Mucosa of descending colon (tissue), 3 donors: ENCODE measurements around the gene PDE8A. TPM values are rescaled to one million over a fixed set of nuclear protein-coding genes. Genes with fewer than 3 reads are reported as not detected.

Source experiments
- ATAC-seq: fragments of 200-7000 bp; cut with Tn5 transposase; one replicate; pipeline ENCODE4 v1.9.1; 2020; ENCODE audit warnings: mild to moderate bottlenecking, moderate library complexity
- DNase-seq, 3 donors: peaks; one replicate each; pipeline ENCODE4 v3.0.0-alpha.2; 2020
- H3K36me3 ChIP-seq: fragments of 200-600 bp; one replicate; pipeline ENCODE4 v1.8.0; 2021; ENCODE audit warnings: low read depth, mild to moderate bottlenecking
- H3K4me1 ChIP-seq: fragments of 200-600 bp; one replicate; pipeline ENCODE4 v1.8.0; 2021; ENCODE audit warnings: low read depth, mild to moderate bottlenecking
- H3K4me3 ChIP-seq: fragments of 200-600 bp; one replicate; pipeline ENCODE4 v1.8.0; 2021; ENCODE audit warnings: mild to moderate bottlenecking
- H3K9me3 ChIP-seq: fragments of 200-600 bp; one replicate; pipeline ENCODE4 v1.8.0; 2021; ENCODE audit warnings: mild to moderate bottlenecking
- intact Hi-C, 2 donors: fragments of 100-400 bp; cut with DNase I in 1 of 2; cut with micrococcal nuclease in 1 of 2; formaldehyde crosslinking; loops; one replicate each; pipeline versions ENCODE4 v1.11.0 to v1.11.1; 2022; cut with DNase I, micrococcal nuclease
- total RNA-seq, 3 donors: library from RNA; stranded (reverse); fragmentation: NEBNext Ultra II Directional in 2 of 3; extraction: Animal tissue kit (Norgen Biotek cat#: 25700) in 2 of 3; gene quantifications; one replicate each; pipeline versions ENCODE4 v1.2.1 to v1.2.4, GENCODE V29; 2021 to 2023
- TF ChIP-seq, protein P1 (sequence below): fragments of 200-600 bp; IDR thresholded peaks from one replicate; pipeline ENCODE4 v1.8.0; 2022; ENCODE audit warnings: antibody characterized with exemption, mild to moderate bottlenecking
- donor health status: DM: no; HTN: no; CAD: no; lungs with moderate emphysema.
- donor health status: DM: no; HTN: no; CAD: no.
- donor health status: DM: no; HTN: yes; CAD: no.

PDE8A gene
- total RNA-seq, 3 donors from 2014 or later = 79.7 to 117 (median 98.3) TPM

DNA sequence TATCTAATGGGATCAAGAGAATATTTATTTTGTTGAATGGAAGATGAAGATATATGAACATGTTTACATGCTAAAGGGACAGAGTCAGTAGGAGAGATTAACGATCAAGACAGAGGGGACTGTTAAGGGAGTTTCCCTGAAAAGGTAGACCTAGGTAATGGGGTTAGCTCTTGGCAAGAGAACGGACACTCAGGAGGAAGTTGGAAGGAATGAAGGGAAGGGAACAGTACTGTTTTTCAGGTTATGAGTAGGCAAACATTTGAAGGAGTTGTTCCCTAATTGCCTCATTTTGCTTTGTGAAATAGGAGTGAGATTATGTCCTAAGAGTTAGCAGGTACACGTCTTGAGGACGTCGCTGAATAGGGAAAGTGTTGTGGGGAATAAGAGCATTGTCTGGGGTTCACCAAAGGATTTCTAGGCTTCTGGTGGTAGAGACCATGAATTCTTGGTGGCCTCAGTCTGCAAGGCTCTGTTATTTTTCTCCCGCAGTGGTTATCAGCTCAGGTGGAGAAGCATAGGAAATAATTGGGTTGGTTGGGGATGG lies 41.3 kb downstream of the PDE8A start:
- no peak overlapping the region for H3K4me3 ChIP-seq
- TF ChIP-seq, protein P1, sequence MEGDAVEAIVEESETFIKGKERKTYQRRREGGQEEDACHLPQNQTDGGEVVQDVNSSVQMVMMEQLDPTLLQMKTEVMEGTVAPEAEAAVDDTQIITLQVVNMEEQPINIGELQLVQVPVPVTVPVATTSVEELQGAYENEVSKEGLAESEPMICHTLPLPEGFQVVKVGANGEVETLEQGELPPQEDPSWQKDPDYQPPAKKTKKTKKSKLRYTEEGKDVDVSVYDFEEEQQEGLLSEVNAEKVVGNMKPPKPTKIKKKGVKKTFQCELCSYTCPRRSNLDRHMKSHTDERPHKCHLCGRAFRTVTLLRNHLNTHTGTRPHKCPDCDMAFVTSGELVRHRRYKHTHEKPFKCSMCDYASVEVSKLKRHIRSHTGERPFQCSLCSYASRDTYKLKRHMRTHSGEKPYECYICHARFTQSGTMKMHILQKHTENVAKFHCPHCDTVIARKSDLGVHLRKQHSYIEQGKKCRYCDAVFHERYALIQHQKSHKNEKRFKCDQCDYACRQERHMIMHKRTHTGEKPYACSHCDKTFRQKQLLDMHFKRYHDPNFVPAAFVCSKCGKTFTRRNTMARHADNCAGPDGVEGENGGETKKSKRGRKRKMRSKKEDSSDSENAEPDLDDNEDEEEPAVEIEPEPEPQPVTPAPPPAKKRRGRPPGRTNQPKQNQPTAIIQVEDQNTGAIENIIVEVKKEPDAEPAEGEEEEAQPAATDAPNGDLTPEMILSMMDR = no peak
- peaks cover 32% of the 10 kb centered on the region for H3K4me1 ChIP-seq
- DNase-seq (no peak), ATAC-seq (peak; percentile 56)
- H3K9me3 ChIP-seq = no peaks in the 10 kb centered on the region
- no peaks in the 10 kb centered on the region for H3K36me3 ChIP-seq
- intact Hi-C loops = no loop called here

DNA sequence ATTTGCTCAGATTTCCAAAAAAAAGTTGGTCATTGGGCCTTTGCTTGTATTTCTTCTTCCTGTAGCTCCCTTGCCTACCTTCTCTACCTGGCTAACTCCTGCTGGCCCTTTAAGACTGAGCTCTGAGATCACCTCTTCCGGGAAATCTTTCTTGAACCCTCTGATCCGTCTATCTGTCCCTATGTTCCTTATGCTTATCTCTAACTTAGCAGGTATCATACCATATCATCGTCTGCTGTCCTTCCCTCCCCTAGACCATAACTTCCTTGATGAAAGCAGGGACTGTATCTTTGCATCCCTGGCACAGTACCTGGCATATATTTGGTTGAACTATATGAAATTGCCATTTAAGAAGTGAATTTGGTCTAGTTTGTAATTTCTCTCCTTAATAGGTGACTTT lies 42.3 kb downstream of the PDE8A start:
- Histone ChIP-seq H3K4me1 (peaks cover 32% of the 10 kb centered on the region), H3K9me3 (no peaks in the 10 kb centered on the region), H3K4me3 (no peak overlapping the region), H3K36me3 (no peaks in the 10 kb centered on the region)
- intact Hi-C loops = no loop called here
- peak; percentile 67 for ATAC-seq
- no peak for DNase-seq
- TF ChIP-seq, protein P1 = no peak

DNA sequence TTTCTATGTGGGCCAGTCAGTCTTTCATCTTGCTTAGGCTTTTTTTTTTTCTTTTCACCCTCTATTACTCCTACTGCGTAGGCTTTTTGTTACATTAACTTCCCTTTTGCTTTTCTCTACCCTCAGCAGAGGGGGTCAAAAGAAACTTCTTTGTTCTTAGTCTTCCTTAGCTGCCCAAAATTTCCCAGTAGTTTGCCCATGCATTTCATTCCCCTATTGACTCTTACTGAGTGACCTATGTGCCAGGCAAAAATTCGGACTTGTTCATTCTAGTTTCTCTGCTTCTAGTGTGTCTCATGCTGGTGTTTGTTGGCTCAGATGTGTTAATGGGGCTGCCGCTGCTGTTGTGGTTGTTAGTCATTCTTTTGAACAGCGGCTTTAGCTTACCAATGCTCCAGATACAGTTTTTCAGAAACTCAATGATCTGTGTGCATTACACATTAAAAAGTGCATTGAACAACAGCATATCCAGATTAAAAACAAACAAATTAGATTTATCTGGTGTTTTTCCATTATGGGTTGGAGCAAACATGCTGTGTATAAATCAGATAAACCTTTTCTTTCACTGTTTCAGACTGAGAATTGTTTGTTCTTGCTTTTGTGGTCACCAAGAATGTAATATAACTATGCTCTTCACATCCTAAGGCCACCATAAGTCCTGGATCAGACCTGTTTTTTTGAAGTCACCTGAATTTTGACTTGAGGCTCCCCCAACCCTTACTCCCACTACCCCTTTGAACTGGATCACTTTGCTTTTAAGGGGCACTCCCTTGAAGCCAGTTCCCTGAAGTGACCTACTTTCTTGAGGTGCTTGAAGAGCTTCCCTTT lies 43.1 kb downstream of the PDE8A start:
- intact Hi-C loops = no loop called here

DNA sequence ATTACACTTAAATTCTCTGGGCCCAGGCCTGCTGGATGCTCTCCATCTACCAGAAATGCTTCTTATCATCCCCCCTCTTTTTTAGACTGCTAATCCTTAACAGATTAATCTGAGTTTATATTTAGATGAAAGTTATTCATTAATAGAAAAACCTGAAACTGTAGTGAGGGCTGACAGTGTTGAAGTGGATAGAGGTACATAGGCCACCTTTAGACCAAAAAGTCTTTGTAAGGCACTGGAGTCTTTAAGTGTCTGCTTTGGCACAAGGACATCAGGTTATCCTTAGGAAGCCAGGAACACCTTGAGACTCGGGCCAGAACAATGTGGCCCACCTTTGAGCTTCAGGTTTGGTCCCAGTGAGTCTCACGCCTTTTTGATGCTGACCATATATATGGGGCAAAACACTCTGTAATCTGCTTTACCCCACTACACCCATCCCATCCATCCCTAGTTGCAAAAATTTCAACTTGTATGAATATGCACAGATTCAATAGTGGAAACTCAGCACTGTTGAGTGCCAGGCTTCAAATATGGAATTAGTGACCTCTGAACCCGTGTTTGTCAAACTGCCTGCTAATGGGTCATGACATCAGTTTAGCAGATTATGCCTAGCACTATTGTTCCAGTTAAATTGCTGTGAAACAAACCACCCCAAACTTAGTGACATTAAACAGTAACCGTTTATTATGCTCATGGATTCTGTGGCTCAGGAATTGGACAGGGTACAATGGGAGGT lies 44.0 kb downstream of the PDE8A start:
- peak; percentile 49 for ATAC-seq
- Histone ChIP-seq H3K4me1 (peaks cover 49% of the 10 kb centered on the region), H3K4me3 (no peak overlapping the region), H3K36me3 (no peaks in the 10 kb centered on the region), H3K9me3 (no peaks in the 10 kb centered on the region)
- TF ChIP-seq, protein P1 = no peak
- no peak for DNase-seq
- intact Hi-C loops = no loop called here

More for the DNA sequence above, 43.1 kb downstream of the PDE8A start:
- Histone ChIP-seq H3K4me3 (no peak overlapping the region), H3K4me1 (peaks cover 39% of the 10 kb centered on the region), H3K9me3 (no peaks in the 10 kb centered on the region), H3K36me3 (no peaks in the 10 kb centered on the region)
- ATAC-seq = peak; percentile 31
- TF ChIP-seq, protein P1 = no peak
- DNase-seq = no peak

DNA sequence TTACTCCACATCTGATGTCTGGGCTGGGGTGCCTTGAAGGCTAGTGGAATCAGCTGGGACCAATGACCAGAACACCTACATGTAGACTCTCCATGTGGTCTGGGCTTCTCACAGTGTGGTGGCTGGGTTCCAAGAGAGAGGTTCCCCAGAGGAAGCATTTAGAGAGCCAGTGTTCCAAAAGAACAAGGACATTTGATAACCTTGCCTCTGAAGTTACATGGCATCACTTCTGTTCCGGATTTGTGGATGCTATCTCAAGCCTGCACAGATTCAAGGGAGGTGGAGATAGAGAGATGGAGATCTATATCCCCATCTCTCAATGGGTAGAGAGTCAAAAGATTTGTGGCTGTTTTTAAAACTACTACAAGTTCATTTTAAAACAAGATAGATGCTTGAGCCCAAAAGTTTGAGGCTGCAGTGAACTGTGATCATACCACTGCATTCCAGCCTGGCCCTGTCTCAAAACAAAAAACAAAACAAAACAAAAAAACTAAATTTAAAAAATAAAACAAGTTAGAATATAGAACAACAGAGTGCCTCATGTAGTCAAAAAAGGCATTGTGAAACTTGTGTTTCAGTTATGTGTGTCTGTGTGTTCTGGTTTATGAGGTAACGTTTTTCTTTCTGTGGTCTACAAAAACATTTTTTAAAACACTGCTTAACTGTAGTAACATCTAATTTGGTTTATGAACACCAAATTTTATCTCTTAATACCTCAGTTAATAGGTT lies 44.8 kb downstream of the PDE8A start:
- no peak overlapping the region for H3K4me3 ChIP-seq
- H3K4me1 ChIP-seq = peaks cover 54% of the 10 kb centered on the region
- DNase-seq = no peak
- H3K9me3 ChIP-seq = no peaks in the 10 kb centered on the region
- H3K36me3 ChIP-seq = no peaks in the 10 kb centered on the region
- intact Hi-C loops = no loop called here
- TF ChIP-seq, protein P1 = no peak
- no peak for ATAC-seq
